ENCODE measurements around the gene RFLNA.
"Not testable (repeated sequence)": the region's sequence is repeated elsewhere in the genome, so short reads cannot be mapped to it uniquely, and the experiment has no call there.

RFLNA gene

GRCh38 chr12:124319368-124320050 lies 24.6 kb downstream of the RFLNA start:
- DNase-seq (ENCODE audit: low read depth): no peak

DNA sequence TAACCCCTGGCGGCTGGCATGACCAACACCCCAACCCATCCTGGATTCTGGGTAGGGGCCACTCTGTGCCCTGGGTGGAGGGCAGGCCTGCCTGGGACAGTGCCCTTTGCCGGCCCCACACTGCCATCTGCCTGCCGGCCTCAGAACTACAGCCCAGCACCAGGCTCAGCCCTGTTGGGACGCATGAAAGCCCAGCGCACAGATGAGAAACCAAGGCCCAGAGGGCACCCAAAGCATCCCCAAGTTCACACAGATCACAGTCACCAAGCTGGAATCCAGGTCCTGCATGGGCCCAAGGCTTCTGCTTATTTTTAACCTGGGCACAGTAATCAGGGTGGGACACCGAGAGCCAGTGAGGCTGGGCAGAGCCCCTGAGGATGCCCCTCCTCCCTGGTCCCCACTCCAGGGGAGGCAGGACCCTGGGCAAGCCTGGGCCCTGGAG lies 26.2 kb downstream of the RFLNA start:
- peak; percentile 45 for DNase-seq (ENCODE audit: low read depth)

DNA sequence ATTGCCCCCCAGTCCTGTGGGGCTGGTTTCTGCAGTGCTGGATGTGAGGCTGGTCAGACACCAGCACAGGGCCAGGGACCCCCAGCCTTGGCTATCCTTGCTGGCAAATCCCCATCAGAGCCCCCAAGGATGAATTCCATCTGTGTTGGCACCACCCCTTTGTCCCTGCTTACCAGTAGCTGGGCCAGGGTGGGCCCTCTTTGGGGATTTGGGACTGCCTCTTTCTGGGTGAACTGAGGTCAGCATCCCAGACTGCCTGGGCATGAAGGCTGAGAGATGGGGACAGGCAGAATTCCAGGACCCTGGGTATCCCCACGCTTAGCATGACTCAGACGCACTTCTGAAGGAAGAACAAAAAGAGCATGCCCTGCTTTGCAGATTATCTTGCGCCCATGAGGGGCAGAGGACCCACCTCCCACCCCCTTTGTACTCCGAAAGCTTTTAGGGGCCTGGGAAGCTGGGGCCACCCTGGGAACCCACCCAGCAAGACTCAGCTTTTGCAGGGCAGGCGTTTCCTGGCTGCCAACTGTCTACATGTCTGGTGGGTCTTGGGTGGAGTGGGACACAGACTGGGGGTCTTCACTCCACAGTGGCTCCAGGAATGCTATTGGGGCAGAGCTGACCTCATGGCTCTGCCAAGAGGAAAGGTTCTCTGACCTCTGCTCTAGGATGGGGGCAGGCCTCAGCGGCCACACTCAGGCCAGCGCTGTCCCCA lies 26.8 kb downstream of the RFLNA start:
- DNase-seq (ENCODE audit: low read depth): no peak

GRCh38 chr12:124322271-124322998 lies 27.5 kb downstream of the RFLNA start:
- DNase-seq (ENCODE audit: low read depth): no peak

DNA sequence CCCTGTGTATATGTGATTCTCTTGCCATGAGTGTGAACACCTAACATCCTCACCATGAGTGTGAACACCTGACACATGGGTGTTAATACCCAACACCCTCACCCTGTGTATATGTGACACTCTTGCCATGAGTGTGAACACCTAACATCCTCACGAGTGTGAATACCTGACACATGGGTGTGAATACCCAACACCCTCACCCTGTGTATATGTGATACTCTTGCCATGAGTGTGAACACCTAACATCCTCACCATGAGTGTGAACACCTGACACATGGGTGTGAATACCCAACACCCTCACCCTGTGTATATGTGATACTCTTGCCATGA lies 28.1 kb downstream of the RFLNA start:
- DNase-seq (ENCODE audit: low read depth): not testable (repeated sequence)

DNA sequence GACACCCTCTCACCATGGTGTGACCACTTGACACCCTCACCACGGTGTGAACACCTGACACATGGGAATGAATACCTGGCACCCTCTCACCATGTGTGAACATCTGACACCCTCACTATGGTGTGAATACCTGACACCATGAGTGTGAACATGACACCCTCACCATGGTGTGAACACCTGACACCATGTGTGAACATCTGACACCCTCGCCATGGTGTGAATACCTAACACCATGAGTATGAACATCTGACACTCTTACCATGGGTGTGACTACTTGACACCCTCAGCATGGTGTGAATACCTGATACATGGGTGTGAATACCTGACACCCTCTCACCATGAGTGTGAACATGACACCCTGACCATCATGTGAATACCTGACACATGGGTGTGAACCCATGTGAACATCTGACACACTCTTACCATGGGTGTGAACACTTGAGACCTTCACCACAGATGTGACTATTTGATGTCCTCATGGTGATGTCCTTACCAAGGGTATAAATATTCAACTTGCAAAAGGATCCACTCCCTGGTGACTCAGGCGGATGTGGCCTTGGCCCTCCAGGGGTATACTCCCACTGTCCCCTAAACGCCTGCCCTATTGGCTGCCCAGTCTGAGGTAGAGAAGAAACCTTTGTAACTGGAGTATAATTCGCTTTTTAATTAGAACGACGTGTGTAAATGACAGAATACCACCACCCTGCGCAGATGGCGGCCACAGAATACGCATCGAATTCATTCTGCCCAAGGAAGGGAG lies 29.1 kb downstream of the RFLNA start:
- no peak for DNase-seq (ENCODE audit: low read depth)

DNA sequence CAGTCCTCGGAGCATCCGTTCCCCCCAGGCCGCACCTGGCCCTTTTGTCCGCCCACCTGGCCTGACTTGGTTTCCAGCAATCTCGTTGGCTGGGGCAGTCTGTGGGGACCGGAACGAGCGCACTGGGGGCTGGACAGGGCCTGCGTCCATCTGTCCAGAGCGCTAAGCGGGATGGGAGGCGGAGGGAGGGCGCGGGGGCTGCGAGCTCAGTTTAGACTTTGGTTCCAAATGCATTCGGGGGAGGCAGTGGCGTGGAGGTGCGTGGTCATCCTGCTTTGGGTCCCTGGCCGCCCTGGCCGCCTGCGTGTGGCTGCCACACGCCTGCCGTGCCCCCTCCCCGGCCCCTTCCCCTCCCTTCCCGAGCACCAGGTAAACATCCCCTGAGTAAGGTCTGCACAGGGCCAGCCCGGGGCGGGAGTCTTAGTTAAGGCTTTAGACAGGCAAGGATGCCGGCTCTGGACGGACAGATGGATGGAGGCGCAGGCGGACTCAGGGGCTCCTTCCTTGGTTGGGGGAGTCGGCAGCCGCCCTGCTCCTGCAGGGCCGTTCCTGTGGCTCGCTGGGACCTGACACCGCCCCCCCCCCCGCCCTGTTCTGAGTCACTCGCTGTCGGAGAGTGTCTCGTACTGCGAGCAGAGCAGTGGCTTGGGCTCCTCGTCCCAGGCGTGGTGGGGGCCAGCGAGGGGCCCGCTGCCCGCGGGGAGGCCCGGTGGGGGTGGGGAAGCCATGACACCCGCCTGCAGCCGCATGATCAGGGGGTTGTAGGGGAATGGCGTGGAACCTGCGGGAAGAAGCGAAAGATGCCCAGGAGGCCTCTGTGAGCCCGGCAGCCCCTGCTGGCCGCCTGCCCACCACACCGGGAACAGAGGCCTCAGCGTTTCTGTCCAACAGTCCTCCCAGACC lies 30.2 kb downstream of the RFLNA start:
- no peak for DNase-seq (ENCODE audit: low read depth)

- DNase-seq (ENCODE audit: low read depth): no peak
These were observed 31.2 kb downstream of the RFLNA start for GRCh38 chr12:124326104-124326503.

DNA sequence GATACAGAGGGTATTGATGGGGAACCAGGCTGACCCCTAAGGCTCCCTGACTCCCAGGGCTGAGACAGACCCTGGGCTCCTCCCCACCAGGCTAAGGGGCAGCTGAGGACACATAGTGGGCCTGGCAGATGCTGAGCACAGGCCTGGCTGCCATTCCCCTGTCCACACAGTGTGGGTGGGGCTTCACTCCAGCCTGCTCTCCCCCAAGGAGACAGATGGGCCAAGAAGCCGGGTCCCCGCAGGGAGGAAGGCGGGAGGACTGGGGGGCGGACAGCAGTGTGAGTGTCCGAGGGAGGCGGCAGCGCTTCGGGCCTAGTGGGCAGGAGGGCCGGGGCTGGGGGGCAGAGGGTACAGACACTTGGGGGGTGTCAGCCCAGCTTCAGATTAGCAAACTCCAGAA lies 32.0 kb downstream of the RFLNA start:
- DNase-seq (ENCODE audit: low read depth): no peak

DNA sequence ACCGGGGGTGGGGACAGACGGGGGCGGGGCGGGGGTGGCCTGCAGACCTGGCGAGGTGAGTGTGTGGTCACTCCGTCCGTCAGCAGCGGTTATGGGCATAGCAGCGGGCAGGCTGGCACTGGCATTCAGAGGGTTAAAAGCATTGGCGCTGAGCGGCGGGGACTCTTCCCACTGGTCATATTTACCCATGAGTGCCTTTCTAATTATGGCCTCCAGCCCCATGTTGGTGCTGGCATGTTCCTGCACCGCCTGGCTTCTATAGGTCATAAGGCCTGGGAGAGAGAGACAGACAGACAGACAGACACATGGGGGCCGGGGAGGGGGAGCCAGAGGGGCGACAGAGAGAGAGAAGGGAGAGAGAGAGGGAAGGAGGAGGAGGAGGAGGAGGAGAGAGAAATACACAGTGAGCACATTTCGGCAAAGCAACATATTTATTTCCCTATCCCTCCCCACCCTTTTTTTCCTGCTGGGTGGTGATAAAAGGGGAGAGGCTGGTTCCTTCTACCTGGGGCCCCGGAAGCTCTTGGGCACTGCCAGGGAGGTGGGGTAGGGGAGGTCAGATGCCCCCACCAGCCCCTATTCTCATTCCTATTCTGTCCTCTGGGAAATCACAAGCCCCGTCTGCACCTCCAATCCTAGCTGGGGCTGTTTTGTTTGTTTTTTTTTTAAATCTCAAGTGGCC lies 32.6 kb downstream of the RFLNA start:
- DNase-seq (ENCODE audit: low read depth): no peak

DNA sequence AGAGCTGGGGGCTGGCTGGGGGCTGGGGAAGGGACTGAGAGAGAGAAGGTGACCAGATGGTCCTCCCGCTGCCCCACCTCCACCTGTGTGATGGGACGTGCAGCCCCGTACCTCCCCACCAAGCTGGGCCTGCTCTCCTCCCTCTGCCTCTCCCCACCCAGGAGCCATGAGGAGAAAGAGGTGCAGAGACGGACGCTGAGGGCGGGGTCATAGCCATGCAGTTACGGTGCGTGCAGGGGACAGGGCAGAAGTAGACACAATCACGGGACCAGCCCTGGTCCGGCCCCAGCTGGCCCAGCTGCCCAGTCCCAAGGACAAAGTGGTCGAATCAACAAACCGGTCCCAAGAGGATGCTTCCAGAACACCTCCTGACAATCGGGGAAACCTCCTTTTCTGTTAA lies 33.2 kb downstream of the RFLNA start:
- DNase-seq (ENCODE audit: low read depth): no peak

DNA sequence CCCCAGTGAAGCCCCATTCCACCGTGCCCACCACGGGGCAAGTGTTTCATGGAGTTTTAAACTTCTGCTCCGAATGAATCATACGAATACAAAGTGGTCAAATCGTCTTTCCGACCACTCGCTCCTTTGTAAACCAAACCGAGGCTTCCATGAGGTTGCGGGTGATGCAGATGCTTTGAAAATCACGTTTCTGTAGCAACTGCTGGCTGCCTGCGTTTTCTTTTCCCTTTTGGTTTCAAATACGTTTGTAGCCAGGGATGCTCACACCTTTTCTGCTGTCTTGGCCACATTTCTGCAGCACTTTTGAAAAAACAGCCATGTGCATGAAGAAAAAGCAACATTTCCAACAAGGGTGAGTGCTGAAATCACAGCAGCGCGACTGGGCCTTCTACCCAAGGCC lies 33.7 kb downstream of the RFLNA start:
- no peak for DNase-seq (ENCODE audit: low read depth)

GRCh38 chr12:124332058-124332672 lies 37.3 kb downstream of the RFLNA start:
- no peak for DNase-seq (ENCODE audit: low read depth)

GRCh38 chr12:124332900-124333299 lies 38.0 kb downstream of the RFLNA start:
- no peak for DNase-seq (ENCODE audit: low read depth)

DNA sequence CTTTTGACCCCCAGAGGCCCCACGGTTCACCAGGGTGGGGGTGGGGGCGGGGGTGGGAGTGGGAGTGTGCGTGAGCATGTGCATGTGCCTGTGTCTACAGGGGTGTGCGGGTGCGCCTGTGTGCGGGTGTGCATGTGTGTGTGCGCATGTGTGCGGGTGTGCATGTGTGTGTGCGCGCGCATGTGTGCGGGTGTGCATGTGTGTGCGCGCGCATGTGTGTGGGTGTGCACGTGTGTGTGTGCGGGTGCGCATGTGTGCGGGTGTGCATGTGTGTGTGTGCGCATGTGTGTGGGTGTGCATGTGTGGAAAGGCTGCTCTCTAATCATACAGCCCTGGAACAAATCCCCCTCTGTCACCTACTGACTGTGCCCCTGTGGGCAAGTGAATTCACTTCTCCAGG lies 38.8 kb downstream of the RFLNA start:
- no peak for DNase-seq (ENCODE audit: low read depth)

- DNase-seq (ENCODE audit: low read depth): no peak
These were observed 39.4 kb downstream of the RFLNA start for GRCh38 chr12:124334266-124334665.

DNA sequence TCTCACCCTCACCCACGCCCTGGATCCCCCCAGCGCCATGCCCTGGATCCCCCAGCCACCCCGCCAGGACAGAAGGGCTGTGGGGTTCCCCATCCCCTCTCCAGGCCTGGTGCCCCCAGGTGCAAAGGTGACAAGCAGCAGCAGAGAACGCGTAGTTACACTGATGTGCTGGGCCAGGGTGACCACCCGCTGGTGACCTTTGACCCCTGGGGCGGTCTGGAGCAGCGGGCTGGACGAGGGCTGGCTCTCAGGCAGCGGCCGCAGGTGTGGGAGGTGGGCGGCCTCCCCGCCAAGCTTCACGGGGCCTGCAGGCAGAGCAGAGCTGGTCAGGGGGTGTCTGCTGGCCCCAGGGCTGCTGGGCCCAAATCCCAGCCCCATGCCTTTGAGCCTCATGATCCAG lies 40.1 kb downstream of the RFLNA start:
- DNase-seq (ENCODE audit: low read depth): no peak

DNA sequence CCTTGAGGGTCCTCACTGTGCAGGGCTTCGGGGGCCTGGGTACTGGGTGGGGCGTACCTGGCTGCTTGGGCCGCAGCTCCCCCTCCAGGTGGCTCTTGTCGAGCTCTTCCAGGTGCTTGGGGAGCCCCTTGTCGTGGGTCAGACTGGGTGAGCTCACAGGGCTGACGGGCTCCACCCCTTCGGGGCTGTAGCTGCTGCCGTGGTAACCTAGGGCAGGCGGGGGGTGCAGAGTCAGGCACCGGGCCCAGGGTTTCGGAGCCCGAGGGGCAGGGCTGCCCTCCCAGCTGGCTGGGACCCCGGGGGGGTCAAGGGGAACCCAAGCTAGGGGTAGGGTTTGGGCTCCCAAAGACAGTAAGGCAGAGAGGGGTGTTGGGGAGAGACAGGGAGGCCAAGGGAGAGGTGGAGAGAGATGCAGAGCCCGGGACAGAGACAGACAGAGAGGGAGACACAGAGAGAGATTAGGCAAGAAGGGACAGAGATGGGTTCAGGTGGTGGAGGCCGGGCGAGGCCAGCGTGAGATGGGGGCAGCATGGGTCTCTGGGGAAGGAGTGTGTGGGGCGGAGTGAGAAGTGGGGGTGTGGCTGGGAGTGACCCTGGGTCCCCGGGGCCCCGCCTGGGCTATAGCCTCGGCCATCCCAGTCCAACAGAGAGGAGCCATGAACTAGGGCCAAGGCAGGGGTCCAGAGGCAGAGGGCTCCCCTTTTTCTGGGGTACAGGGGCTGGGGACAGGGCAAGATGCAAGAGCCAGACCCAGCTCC lies 40.7 kb downstream of the RFLNA start:
- no peak for DNase-seq (ENCODE audit: low read depth)

DNA sequence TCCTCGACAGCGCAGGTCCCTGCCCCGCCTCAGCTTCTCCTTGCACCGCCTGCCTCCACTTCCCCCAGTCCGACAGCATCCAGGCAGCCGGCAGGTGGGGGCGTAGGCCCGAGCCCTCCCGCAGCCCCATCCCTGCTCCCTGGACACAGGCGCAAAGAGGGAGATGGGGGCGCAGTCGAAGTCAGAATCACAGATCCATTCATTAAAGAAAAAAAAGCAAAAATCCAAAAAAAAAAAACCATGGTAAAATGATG lies 41.2 kb downstream of the RFLNA start:
- DNase-seq (ENCODE audit: low read depth): no peak
